Measurements from ENCODE around the gene MBNL2.

MBNL2 gene

GRCh38 chr13:97288486-97288900, 66.4 kb downstream of the MBNL2 start:
- in situ Hi-C loops (cut with HindIII; ENCODE audit: low sequenced_read_pairs): no loop called here

- in situ Hi-C loops (cut with HindIII; ENCODE audit: low sequenced_read_pairs): no loop called here
Measured at GRCh38 chr13:97289514-97290298, 67.6 kb downstream of the MBNL2 start.

GRCh38 chr13:97295283-97296182, 73.4 kb downstream of the MBNL2 start:
- in situ Hi-C loops (cut with HindIII; ENCODE audit: low sequenced_read_pairs): loop anchor here (5.0 kb wide), 2 partner anchors 58 to 72 kb away; no protein-coding TSS in a partner anchor

GRCh38 chr13:97296740-97297139, 74.6 kb downstream of the MBNL2 start:
- in situ Hi-C loops (cut with HindIII; ENCODE audit: low sequenced_read_pairs): loop anchor here (5.0 kb wide), 2 partner anchors 59 to 71 kb away; no protein-coding TSS in a partner anchor

GRCh38 chr13:97298816-97299215, 76.7 kb downstream of the MBNL2 start:
- in situ Hi-C loops (cut with HindIII; ENCODE audit: low sequenced_read_pairs): loop anchor here (5.0 kb wide), 2 partner anchors 62 to 68 kb away; no protein-coding TSS in a partner anchor

- in situ Hi-C loops (cut with HindIII; ENCODE audit: low sequenced_read_pairs): no loop called here
Measured at GRCh38 chr13:97300871-97301270, 78.7 kb downstream of the MBNL2 start.

- in situ Hi-C loops (cut with HindIII; ENCODE audit: low sequenced_read_pairs): no loop called here
Measured at GRCh38 chr13:97301382-97302095, 79.4 kb downstream of the MBNL2 start.

- in situ Hi-C loops (cut with HindIII; ENCODE audit: low sequenced_read_pairs): no loop called here
Measured at GRCh38 chr13:97302611-97303010, 80.5 kb downstream of the MBNL2 start.

GRCh38 chr13:97306106-97306505, 84.0 kb downstream of the MBNL2 start:
- in situ Hi-C loops (cut with HindIII; ENCODE audit: low sequenced_read_pairs): no loop called here

GRCh38 chr13:97306645-97307044, 84.5 kb downstream of the MBNL2 start:
- in situ Hi-C loops (cut with HindIII; ENCODE audit: low sequenced_read_pairs): no loop called here

- in situ Hi-C loops (cut with HindIII; ENCODE audit: low sequenced_read_pairs): no loop called here
Measured at GRCh38 chr13:97307118-97307881, 85.2 kb downstream of the MBNL2 start.

GRCh38 chr13:97307882-97308624, 85.9 kb downstream of the MBNL2 start:
- in situ Hi-C loops (cut with HindIII; ENCODE audit: low sequenced_read_pairs): no loop called here

GRCh38 chr13:97308735-97309429, 86.7 kb downstream of the MBNL2 start:
- in situ Hi-C loops (cut with HindIII; ENCODE audit: low sequenced_read_pairs): no loop called here

GRCh38 chr13:97310809-97311436, 88.8 kb downstream of the MBNL2 start:
- in situ Hi-C loops (cut with HindIII; ENCODE audit: low sequenced_read_pairs): no loop called here

- in situ Hi-C loops (cut with HindIII; ENCODE audit: low sequenced_read_pairs): no loop called here
Measured at GRCh38 chr13:97311956-97312355, 89.8 kb downstream of the MBNL2 start.

- in situ Hi-C loops (cut with HindIII; ENCODE audit: low sequenced_read_pairs): no loop called here
Measured at GRCh38 chr13:97313551-97314260, 91.6 kb downstream of the MBNL2 start.

GRCh38 chr13:97316390-97316789, 94.3 kb downstream of the MBNL2 start:
- in situ Hi-C loops (cut with HindIII; ENCODE audit: low sequenced_read_pairs): no loop called here

GRCh38 chr13:97317933-97318332, 95.8 kb downstream of the MBNL2 start:
- in situ Hi-C loops (cut with HindIII; ENCODE audit: low sequenced_read_pairs): no loop called here

Data from endothelial cell of hepatic sinusoid (primary cell).